K562 (cell line): ENCODE results near the gene CTNS.

Source experiments
- BMI1 ChIP-seq: fragments of 150-350 bp; IDR thresholded peaks from 2 replicates; pipeline ENCODE4 v1.6.1; 2014; ENCODE audit warnings: low read length
- CC2D1A ChIP-seq: fragments of 450-650 bp; IDR thresholded peaks from 2 replicates; pipeline ENCODE4 v1.6.1; 2017; ENCODE audit warnings: mild to moderate bottlenecking
- CCAR2 ChIP-seq: fragments of 200-400 bp; formaldehyde crosslinking; IDR thresholded peaks from 2 replicates; pipeline ENCODE4 v1.6.1; 2017; ENCODE audit warnings: mild to moderate bottlenecking, low read depth, low read length
- CHD2 ChIP-seq: IDR thresholded peaks from 2 replicates; pipeline ENCODE4 v1.6.1; 2011; ENCODE audit warnings: low read depth, low read length
- FOXP1 ChIP-seq: sonication (generic); formaldehyde crosslinking; IDR thresholded peaks from 2 replicates; pipeline ENCODE4 v1.8.0; 2022; ENCODE audit warnings: mild to moderate bottlenecking, missing genetic modification reagents
- GTF2F1 ChIP-seq: IDR thresholded peaks from 2 replicates; pipeline ENCODE4 v1.6.1; 2011; ENCODE audit warnings: low read depth, low read length, improper control_type of control experiment
- TAF1 ChIP-seq: IDR thresholded peaks from 2 replicates; pipeline ENCODE4 v1.6.1; 2011; ENCODE audit warnings: mild to moderate bottlenecking, low read length, moderate library complexity; ENCODE audit not compliant: insufficient read depth, control insufficient read depth, severe bottlenecking; ENCODE audit errors: extremely low read depth
- ZBTB7A ChIP-seq: IDR thresholded peaks from 2 replicates; pipeline ENCODE4 v1.6.1; 2011; ENCODE audit warnings: low read depth, mild to moderate bottlenecking, low read length, moderate library complexity, borderline replicate concordance; ENCODE audit not compliant: control insufficient read depth
- TF ChIP-seq, protein P1 (sequence below): fragments of 450-650 bp; IDR thresholded peaks from 2 replicates; pipeline ENCODE4 v1.7.0; 2016; ENCODE audit warnings: borderline replicate concordance
- TF ChIP-seq, protein P2 (sequence below), 2 experiments: fragments of 450-650 bp in 1 of 2; sonication (generic) in 1 of 2; formaldehyde crosslinking in 1 of 2; IDR thresholded peaks; 2 replicates each; pipeline versions ENCODE4 v1.7.1 to v1.9.0; 2016 to 2022; ENCODE audit warnings: inconsistent platforms in 1 of 2, mild to moderate bottlenecking in 1 of 2, missing genetic modification reagents in 1 of 2
- TF ChIP-seq, protein P3 (sequence below): sonication (generic); formaldehyde crosslinking; IDR thresholded peaks from 2 replicates; pipeline ENCODE4 v1.8.1; 2023; ENCODE audit warnings: mild to moderate bottlenecking, missing genetic modification reagents
- TF ChIP-seq, protein P4 (sequence below), 3 experiments: IDR thresholded peaks in 2 of 3; conservative IDR thresholded peaks in 1 of 3; 2 replicates each; pipeline ENCODE4 v1.5.1; 2011 to 2012; ENCODE audit warnings: low read length in 3 of 3, mild to moderate bottlenecking in 3 of 3, control low read depth in 2 of 3, improper control_type of control experiment in 1 of 3, inconsistent platforms in 1 of 3, low read depth in 1 of 3, mixed read lengths in 1 of 3, moderate library complexity in 1 of 3; ENCODE audit not compliant: insufficient read depth in 2 of 3

DNA sequence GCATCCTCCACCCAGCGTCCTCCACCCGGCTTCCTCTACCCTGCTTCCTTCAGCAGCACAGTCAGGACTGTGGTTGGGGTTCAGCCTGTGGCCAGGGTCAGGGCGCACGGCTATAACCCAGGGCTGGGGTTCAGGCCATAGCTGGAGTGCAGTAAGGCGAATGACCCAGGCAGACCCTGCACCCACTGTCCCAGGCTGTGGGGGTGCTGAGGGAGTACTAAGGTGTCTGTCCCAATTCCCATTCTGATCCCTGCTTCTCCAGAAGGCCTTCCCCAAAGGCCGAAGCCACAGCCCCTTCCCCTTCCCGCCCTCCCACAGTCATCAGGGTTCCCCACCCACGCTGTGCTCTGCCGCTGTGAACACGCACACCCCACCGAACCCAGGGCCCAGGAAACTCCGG is 44.5 kb downstream of the CTNS start:
- TF ChIP-seq FOXP1 (CRISPR knock-in tag), result no peak
- no peak for TF ChIP-seq TAF1
- TF ChIP-seq, protein P1, sequence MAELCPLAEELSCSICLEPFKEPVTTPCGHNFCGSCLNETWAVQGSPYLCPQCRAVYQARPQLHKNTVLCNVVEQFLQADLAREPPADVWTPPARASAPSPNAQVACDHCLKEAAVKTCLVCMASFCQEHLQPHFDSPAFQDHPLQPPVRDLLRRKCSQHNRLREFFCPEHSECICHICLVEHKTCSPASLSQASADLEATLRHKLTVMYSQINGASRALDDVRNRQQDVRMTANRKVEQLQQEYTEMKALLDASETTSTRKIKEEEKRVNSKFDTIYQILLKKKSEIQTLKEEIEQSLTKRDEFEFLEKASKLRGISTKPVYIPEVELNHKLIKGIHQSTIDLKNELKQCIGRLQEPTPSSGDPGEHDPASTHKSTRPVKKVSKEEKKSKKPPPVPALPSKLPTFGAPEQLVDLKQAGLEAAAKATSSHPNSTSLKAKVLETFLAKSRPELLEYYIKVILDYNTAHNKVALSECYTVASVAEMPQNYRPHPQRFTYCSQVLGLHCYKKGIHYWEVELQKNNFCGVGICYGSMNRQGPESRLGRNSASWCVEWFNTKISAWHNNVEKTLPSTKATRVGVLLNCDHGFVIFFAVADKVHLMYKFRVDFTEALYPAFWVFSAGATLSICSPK, result no peak
- TF ChIP-seq, protein P2, sequence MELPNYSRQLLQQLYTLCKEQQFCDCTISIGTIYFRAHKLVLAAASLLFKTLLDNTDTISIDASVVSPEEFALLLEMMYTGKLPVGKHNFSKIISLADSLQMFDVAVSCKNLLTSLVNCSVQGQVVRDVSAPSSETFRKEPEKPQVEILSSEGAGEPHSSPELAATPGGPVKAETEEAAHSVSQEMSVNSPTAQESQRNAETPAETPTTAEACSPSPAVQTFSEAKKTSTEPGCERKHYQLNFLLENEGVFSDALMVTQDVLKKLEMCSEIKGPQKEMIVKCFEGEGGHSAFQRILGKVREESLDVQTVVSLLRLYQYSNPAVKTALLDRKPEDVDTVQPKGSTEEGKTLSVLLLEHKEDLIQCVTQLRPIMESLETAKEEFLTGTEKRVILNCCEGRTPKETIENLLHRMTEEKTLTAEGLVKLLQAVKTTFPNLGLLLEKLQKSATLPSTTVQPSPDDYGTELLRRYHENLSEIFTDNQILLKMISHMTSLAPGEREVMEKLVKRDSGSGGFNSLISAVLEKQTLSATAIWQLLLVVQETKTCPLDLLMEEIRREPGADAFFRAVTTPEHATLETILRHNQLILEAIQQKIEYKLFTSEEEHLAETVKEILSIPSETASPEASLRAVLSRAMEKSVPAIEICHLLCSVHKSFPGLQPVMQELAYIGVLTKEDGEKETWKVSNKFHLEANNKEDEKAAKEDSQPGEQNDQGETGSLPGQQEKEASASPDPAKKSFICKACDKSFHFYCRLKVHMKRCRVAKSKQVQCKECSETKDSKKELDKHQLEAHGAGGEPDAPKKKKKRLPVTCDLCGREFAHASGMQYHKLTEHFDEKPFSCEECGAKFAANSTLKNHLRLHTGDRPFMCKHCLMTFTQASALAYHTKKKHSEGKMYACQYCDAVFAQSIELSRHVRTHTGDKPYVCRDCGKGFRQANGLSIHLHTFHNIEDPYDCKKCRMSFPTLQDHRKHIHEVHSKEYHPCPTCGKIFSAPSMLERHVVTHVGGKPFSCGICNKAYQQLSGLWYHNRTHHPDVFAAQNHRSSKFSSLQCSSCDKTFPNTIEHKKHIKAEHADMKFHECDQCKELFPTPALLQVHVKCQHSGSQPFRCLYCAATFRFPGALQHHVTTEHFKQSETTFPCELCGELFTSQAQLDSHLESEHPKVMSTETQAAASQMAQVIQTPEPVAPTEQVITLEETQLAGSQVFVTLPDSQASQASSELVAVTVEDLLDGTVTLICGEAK (IDR thresholded peaks at IDR 0.05), result no peak
- TF ChIP-seq, protein P2 (CRISPR knock-in tag; IDR thresholded peaks at IDR 0.05), result no peak
- TF ChIP-seq ZBTB7A, result no peak
- TF ChIP-seq, protein P3, sequence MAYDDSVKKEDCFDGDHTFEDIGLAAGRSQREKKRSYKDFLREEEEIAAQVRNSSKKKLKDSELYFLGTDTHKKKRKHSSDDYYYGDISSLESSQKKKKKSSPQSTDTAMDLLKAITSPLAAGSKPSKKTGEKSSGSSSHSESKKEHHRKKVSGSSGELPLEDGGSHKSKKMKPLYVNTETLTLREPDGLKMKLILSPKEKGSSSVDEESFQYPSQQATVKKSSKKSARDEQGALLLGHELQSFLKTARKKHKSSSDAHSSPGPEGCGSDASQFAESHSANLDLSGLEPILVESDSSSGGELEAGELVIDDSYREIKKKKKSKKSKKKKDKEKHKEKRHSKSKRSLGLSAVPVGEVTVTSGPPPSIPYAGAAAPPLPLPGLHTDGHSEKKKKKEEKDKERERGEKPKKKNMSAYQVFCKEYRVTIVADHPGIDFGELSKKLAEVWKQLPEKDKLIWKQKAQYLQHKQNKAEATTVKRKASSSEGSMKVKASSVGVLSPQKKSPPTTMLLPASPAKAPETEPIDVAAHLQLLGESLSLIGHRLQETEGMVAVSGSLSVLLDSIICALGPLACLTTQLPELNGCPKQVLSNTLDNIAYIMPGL (CRISPR knock-in tag), result no peak
- no peak for TF ChIP-seq CHD2
- TF ChIP-seq, protein P4, sequence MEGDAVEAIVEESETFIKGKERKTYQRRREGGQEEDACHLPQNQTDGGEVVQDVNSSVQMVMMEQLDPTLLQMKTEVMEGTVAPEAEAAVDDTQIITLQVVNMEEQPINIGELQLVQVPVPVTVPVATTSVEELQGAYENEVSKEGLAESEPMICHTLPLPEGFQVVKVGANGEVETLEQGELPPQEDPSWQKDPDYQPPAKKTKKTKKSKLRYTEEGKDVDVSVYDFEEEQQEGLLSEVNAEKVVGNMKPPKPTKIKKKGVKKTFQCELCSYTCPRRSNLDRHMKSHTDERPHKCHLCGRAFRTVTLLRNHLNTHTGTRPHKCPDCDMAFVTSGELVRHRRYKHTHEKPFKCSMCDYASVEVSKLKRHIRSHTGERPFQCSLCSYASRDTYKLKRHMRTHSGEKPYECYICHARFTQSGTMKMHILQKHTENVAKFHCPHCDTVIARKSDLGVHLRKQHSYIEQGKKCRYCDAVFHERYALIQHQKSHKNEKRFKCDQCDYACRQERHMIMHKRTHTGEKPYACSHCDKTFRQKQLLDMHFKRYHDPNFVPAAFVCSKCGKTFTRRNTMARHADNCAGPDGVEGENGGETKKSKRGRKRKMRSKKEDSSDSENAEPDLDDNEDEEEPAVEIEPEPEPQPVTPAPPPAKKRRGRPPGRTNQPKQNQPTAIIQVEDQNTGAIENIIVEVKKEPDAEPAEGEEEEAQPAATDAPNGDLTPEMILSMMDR (IDR thresholded peaks at IDR 0.05 in 2 of 3, conservative IDR thresholded peaks at IDR 0.05 in 1 of 3; ENCODE audit: insufficient read depth in 2 of 3, low read depth in 1 of 3, low read length in 3 of 3), result no peak
- TF ChIP-seq BMI1, result no peak
- TF ChIP-seq CC2D1A, result no peak
- no peak for TF ChIP-seq CCAR2
- TF ChIP-seq GTF2F1, result no peak
